ENCODE results near the gene NOS3. TPM values are rescaled to one million over a fixed set of nuclear protein-coding genes. Genes with fewer than 3 reads are reported as not detected.

The NOS3 gene
- total and polyA plus RNA-seq, 2 donors (not counting 3 experiments of a cell fraction or from before 2014, with no cell fraction given) = 82.8 to 95.1 TPM

GRCh38 chr7:150986099-150986512 lies 4.7 kb upstream of the NOS3 start:
- BruUV-seq (replicated peaks) = no TSS peak
- no peak for TF ChIP-seq JUN (IDR thresholded peaks at IDR 0.05; ENCODE audit: borderline replicate concordance, insufficient read depth, insufficient read length, low read depth)
- peak; percentile 65 to 88 for TF ChIP-seq CTCF (IDR thresholded peaks at IDR 0.05; ENCODE audit: extremely low read depth in 1 of 2, insufficient read depth in 1 of 2, low read depth in 1 of 2, low read length in 2 of 2)
- TF ChIP-seq POLR2AphosphoS5 (IDR thresholded peaks at IDR 0.05; ENCODE audit: insufficient read depth, low read depth, low read length) = no peak
- H3K4me2 ChIP-seq (ENCODE audit: insufficient read depth, low read length) = no peak overlapping the region
- CTCF ChIA-PET = interaction anchor here (0.7 to 3.9 kb wide), 26 partner anchors 8 to 241 kb away, joined by 3 to 54 read pairs (median 4); partner anchors contain the start of gene ABCF2
- FAIRE-seq (peak; percentile 86), DNase-seq (ENCODE audit: low read depth, low spot score) (peak; percentile 57)
- H3K79me2 ChIP-seq (ENCODE audit: control insufficient read depth, insufficient read depth, low read length) = no peaks in the 10 kb centered on the region
- POLR2A ChIA-PET = no interaction called here
- H3K27me3 ChIP-seq (ENCODE audit: control insufficient read depth in 2 of 2, insufficient read depth in 2 of 2, low read length in 2 of 2) = peaks cover 14 to 19% of the 10 kb centered on the region in 2 experiments
- peaks cover 13% of the 10 kb centered on the region for H3K4me1 ChIP-seq (ENCODE audit: control insufficient read depth, extremely low read depth, insufficient read depth, low read length)
- no peak overlapping the region for H3K4me3 ChIP-seq (replicated peaks in 1 of 3; ENCODE audit: insufficient read depth in 1 of 3, low read depth in 1 of 3, low read length in 3 of 3)
- dilution Hi-C loops (cut with MboI; ENCODE audit: extremely low pct_ligation_motif_present, low sequenced_read_pairs) = no loop called here
- H3K36me3 ChIP-seq (ENCODE audit: control insufficient read depth in 2 of 2, extremely low read depth in 1 of 2, insufficient read depth in 2 of 2, low read length in 2 of 2) = no peaks in the 10 kb centered on the region
- H3K27ac ChIP-seq (ENCODE audit: insufficient read depth, low read depth, low read length) = no peak overlapping the region
- H2AFZ ChIP-seq (ENCODE audit: low read depth, low read length) = no peak overlapping the region
- H3K9ac ChIP-seq (replicated peaks; ENCODE audit: extremely low read depth, insufficient read depth, low read length) = no peak overlapping the region
- intact Hi-C loops (cut with micrococcal nuclease) = loop anchor here (1.0 to 10.0 kb wide), 4 partner anchors 11 to 699 kb away; partner anchors contain the start of gene GIMAP4
- H4K20me1 ChIP-seq (replicated peaks; ENCODE audit: control insufficient read depth, extremely low read depth, insufficient read depth, low read length) = no peaks in the 10 kb centered on the region
- no peaks in the 10 kb centered on the region for H3K9me3 ChIP-seq (replicated peaks; ENCODE audit: control insufficient read depth, insufficient read depth, low read length)
- no peaks in the 10 kb centered on the region for H3K9me1 ChIP-seq (replicated peaks; ENCODE audit: control insufficient read depth, extremely low read depth, insufficient read depth, low read length)

- Histone ChIP-seq H4K20me1 (replicated peaks; ENCODE audit: control insufficient read depth, extremely low read depth, insufficient read depth, low read length) (no peaks in the 10 kb centered on the region), H3K9me1 (replicated peaks; ENCODE audit: control insufficient read depth, extremely low read depth, insufficient read depth, low read length) (no peaks in the 10 kb centered on the region), H3K4me2 (ENCODE audit: insufficient read depth, low read length) (no peak overlapping the region), H3K9me3 (replicated peaks; ENCODE audit: control insufficient read depth, insufficient read depth, low read length) (peaks cover 2% of the 10 kb centered on the region), H3K36me3 (ENCODE audit: control insufficient read depth in 2 of 2, extremely low read depth in 1 of 2, insufficient read depth in 2 of 2, low read length in 2 of 2) (no peaks in the 10 kb centered on the region), H3K79me2 (ENCODE audit: control insufficient read depth, insufficient read depth, low read length) (no peaks in the 10 kb centered on the region), H3K9ac (replicated peaks; ENCODE audit: extremely low read depth, insufficient read depth, low read length) (no peak overlapping the region), H3K27me3 (ENCODE audit: control insufficient read depth in 2 of 2, insufficient read depth in 2 of 2, low read length in 2 of 2) (peaks cover 10 to 14% of the 10 kb centered on the region in 2 experiments), H3K4me1 (ENCODE audit: control insufficient read depth, extremely low read depth, insufficient read depth, low read length) (peaks cover 13% of the 10 kb centered on the region), H3K27ac (ENCODE audit: insufficient read depth, low read depth, low read length) (no peak overlapping the region), H2AFZ (ENCODE audit: low read depth, low read length) (no peak overlapping the region), H3K4me3 (replicated peaks in 1 of 3; ENCODE audit: insufficient read depth in 1 of 3, low read depth in 1 of 3, low read length in 3 of 3) (no peak overlapping the region)
- dilution Hi-C loops (cut with MboI; ENCODE audit: extremely low pct_ligation_motif_present, low sequenced_read_pairs) (no loop called here), intact Hi-C loops (cut with micrococcal nuclease) (loop anchor here (1.0 to 10.0 kb wide), 4 partner anchors 11 to 699 kb away; partner anchors contain the start of gene GIMAP4)
- FAIRE-seq (no peak), DNase-seq (ENCODE audit: low read depth, low spot score) (no peak)
- TF ChIP-seq POLR2AphosphoS5 (IDR thresholded peaks at IDR 0.05; ENCODE audit: insufficient read depth, low read depth, low read length) = no peak
- no peak for TF ChIP-seq MYC (IDR thresholded peaks at IDR 0.05; ENCODE audit: low read depth, low read length)
- no peak for TF ChIP-seq FOS (IDR thresholded peaks at IDR 0.05; ENCODE audit: borderline replicate concordance, insufficient read depth, low read length)
- no peak for TF ChIP-seq MAX (IDR thresholded peaks at IDR 0.05; ENCODE audit: insufficient read depth, insufficient read length)
- no peak for TF ChIP-seq JUN (IDR thresholded peaks at IDR 0.05; ENCODE audit: borderline replicate concordance, insufficient read depth, insufficient read length, low read depth)
- TF ChIP-seq CTCF (IDR thresholded peaks at IDR 0.05; ENCODE audit: extremely low read depth in 1 of 2, insufficient read depth in 1 of 2, low read depth in 1 of 2, low read length in 2 of 2) = no peak
- no peak for TF ChIP-seq POLR2A (IDR thresholded peaks at IDR 0.05; ENCODE audit: low read depth, low read length)
- TF ChIP-seq GATA2 (IDR thresholded peaks at IDR 0.05; ENCODE audit: insufficient read depth, insufficient read length, low read depth, low read length) = no peak
- ChIA-PET POLR2A (interaction anchor here (0.7 kb wide), 1 partner anchor 126 kb away, joined by 8 read pairs; no protein-coding TSS in a partner anchor), CTCF (interaction anchor here (0.9 to 3.9 kb wide), 24 partner anchors 8 to 240 kb away, joined by 3 to 54 read pairs (median 6); partner anchors contain the start of gene ABCF2)
- no TSS peak for BruUV-seq (replicated peaks)
Observed at GRCh38 chr7:150986556-150986955, 4.3 kb upstream of the NOS3 start.
